ENCODE measurements around the gene SLC4A4.

SLC4A4 gene

GRCh38 chr4:71383984-71384383 is 45.2 kb downstream of the SLC4A4 start:
- TF ChIP-seq ZFX (IDR thresholded peaks at IDR 0.05; ENCODE audit: borderline replicate concordance), result no peak
- TF ChIP-seq, protein P1, sequence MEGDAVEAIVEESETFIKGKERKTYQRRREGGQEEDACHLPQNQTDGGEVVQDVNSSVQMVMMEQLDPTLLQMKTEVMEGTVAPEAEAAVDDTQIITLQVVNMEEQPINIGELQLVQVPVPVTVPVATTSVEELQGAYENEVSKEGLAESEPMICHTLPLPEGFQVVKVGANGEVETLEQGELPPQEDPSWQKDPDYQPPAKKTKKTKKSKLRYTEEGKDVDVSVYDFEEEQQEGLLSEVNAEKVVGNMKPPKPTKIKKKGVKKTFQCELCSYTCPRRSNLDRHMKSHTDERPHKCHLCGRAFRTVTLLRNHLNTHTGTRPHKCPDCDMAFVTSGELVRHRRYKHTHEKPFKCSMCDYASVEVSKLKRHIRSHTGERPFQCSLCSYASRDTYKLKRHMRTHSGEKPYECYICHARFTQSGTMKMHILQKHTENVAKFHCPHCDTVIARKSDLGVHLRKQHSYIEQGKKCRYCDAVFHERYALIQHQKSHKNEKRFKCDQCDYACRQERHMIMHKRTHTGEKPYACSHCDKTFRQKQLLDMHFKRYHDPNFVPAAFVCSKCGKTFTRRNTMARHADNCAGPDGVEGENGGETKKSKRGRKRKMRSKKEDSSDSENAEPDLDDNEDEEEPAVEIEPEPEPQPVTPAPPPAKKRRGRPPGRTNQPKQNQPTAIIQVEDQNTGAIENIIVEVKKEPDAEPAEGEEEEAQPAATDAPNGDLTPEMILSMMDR (IDR thresholded peaks at IDR 0.05), result no peak

DNA sequence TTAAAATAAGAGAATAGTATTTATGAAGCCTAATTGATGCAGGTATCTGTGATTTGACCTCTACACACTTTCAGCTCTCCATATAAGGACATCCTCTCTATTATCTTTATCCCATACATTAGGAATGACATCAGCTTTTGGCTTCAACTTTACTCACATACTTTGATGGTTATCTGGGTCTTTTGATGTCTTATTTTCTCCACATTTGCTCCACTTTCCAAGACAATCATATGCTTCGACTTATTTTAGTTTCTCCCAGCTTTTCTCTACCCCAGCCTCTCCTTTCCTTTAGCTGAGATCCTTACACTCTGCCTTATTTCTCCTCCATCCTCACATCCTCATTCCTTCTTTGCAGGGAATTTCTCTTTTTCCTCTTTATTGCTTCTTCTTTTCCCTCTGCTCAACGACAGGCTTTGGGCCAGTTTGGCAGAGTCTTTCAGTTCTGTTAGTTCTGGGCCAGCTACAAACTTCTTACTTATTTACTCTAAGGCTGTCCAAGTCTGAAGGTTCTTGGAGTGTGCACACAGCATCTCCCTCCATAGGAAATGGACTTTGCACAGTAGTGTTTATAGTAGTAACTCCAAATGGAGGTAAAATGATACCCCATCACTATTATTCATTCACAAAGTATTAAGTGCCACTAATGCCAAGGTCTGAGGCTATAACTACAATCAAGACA is 50.5 kb downstream of the SLC4A4 start:
- no peak for TF ChIP-seq ZFX (IDR thresholded peaks at IDR 0.05; ENCODE audit: borderline replicate concordance)
- TF ChIP-seq, protein P1 (IDR thresholded peaks at IDR 0.05), result no peak
- H3K27ac ChIP-seq, result peak overlapping the region; percentile 80

More at GRCh38 chr4:71383984-71384383, 45.2 kb downstream of the SLC4A4 start:
- no peak overlapping the region for H3K27ac ChIP-seq

DNA sequence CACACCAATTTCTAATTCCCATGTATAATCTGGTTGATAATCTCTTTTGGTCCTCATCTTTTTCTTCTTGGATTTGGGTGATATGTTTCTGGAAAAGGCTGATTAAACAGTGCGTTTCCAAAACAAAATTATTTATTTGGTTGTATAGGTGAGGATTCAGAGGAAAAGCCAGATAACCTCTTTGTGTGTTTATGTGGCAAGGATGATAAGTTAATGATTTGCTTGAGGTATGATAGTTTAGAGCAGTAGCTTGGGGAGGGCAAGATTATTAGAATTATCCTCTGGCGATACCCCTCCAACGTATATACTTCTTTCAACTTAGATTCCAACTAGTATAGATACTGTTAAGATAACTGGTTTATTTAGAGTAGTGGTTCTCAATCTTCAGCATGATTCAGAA is 53.3 kb downstream of the SLC4A4 start:
- no peak overlapping the region for H3K27ac ChIP-seq
- TF ChIP-seq ZFX (IDR thresholded peaks at IDR 0.05; ENCODE audit: borderline replicate concordance), result no peak
- TF ChIP-seq, protein P1 (IDR thresholded peaks at IDR 0.05), result no peak

DNA sequence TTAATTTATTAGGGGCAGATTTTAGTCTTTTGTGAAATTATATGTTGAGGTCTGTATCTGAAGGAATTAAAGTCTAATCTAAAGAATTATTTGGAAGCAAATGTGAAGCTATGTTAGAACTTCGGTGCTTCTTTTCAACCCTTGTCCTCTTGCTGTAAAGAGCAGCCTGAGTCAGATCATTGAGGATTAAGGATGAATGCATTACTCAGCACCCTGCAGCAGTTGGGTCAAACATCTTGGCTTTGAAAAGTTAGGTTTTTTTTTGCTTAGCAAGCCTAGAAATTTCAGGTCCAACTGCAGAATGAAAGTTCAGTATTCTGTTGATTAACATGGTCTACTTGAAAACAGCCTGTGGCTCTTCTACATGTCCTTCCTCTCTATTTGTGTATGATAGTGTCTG is 57.6 kb downstream of the SLC4A4 start:
- H3K27ac ChIP-seq, result no peak overlapping the region
- TF ChIP-seq ZFX (IDR thresholded peaks at IDR 0.05; ENCODE audit: borderline replicate concordance), result no peak
- TF ChIP-seq, protein P1 (IDR thresholded peaks at IDR 0.05), result no peak

GRCh38 chr4:71400810-71401209 is 62.0 kb downstream of the SLC4A4 start:
- H3K27ac ChIP-seq, result no peak overlapping the region

GRCh38 chr4:71402616-71403015 is 63.8 kb downstream of the SLC4A4 start:
- TF ChIP-seq, protein P1 (IDR thresholded peaks at IDR 0.05), result no peak
- TF ChIP-seq ZFX (IDR thresholded peaks at IDR 0.05; ENCODE audit: borderline replicate concordance), result no peak
- H3K27ac ChIP-seq, result no peak overlapping the region

More at GRCh38 chr4:71400810-71401209, 62.0 kb downstream of the SLC4A4 start:
- TF ChIP-seq, protein P1 (IDR thresholded peaks at IDR 0.05), result no peak
- TF ChIP-seq ZFX (IDR thresholded peaks at IDR 0.05; ENCODE audit: borderline replicate concordance), result no peak

DNA sequence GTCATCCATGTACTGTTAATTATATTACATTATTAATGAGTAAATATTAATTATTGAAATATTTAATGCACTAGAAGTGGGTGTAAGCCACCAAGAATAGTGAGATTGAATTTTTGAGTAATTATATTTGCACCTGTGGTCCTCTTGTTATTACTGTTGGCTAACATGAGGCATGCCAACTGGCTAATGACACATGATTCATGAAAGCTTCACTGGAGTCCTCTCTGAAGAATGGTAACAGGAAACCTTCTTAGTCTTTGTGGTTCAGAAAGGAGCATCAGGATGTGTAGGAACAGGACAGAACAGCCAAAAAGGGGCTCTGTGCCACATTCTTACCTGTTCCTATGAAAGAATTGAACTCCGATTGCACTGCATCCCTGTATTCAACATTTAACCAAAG is 65.2 kb downstream of the SLC4A4 start:
- H3K27ac ChIP-seq, result no peak overlapping the region
- TF ChIP-seq, protein P1 (IDR thresholded peaks at IDR 0.05), result no peak
- TF ChIP-seq ZFX (IDR thresholded peaks at IDR 0.05; ENCODE audit: borderline replicate concordance), result no peak

Data from 22Rv1 (cell line).